HEK293 (cell line): ENCODE data around the gene TACR2.

Source experiments
- CTCF ChIP-seq: fragments of 450-650 bp; formaldehyde crosslinking; IDR thresholded peaks from 2 replicates; pipeline ENCODE4 v1.5.1; 2016; ENCODE audit warnings: missing biosample characterization, missing genetic modification characterization
- KLF7 ChIP-seq: fragments of 450-650 bp; formaldehyde crosslinking; IDR thresholded peaks from 2 replicates; pipeline ENCODE4 v1.5.1; 2016; ENCODE audit warnings: missing biosample characterization, missing genetic modification characterization, borderline replicate concordance
- MYNN ChIP-seq: fragments of 450-650 bp; formaldehyde crosslinking; IDR thresholded peaks from 2 replicates; pipeline ENCODE4 v1.5.1; 2016; ENCODE audit warnings: missing biosample characterization, missing genetic modification characterization, borderline replicate concordance
- PBX3 ChIP-seq: sonication (generic); formaldehyde crosslinking; IDR thresholded peaks from 2 replicates; pipeline ENCODE4 v1.8.1; 2022; ENCODE audit warnings: mild to moderate bottlenecking, moderate library complexity, missing genetic modification reagents
- YY1 ChIP-seq: fragments of 450-650 bp; formaldehyde crosslinking; IDR thresholded peaks from 2 replicates; pipeline ENCODE4 v1.5.1; 2018; ENCODE audit warnings: missing biosample characterization, missing genetic modification characterization
- ZBTB11 ChIP-seq: fragments of 450-650 bp; formaldehyde crosslinking; conservative IDR thresholded peaks from 2 replicates; pipeline ENCODE4 v1.5.1; 2016; ENCODE audit warnings: low read depth, missing biosample characterization, missing genetic modification characterization
- ZIC2 ChIP-seq: fragments of 450-650 bp; formaldehyde crosslinking; IDR thresholded peaks from 2 replicates; pipeline ENCODE4 v1.5.1; 2016; ENCODE audit warnings: missing biosample characterization, missing genetic modification characterization
- ZNF23 ChIP-seq: fragments of 450-650 bp; formaldehyde crosslinking; IDR thresholded peaks from 2 replicates; pipeline ENCODE4 v1.5.1; 2016; ENCODE audit warnings: missing biosample characterization, missing genetic modification characterization, borderline replicate concordance
- ZNF621 ChIP-seq: fragments of 450-650 bp; formaldehyde crosslinking; IDR thresholded peaks from 2 replicates; pipeline ENCODE4 v1.5.1; 2017; ENCODE audit warnings: missing biosample characterization, missing genetic modification characterization
- ZSCAN4 ChIP-seq: fragments of 450-650 bp; formaldehyde crosslinking; IDR thresholded peaks from 2 replicates; pipeline ENCODE4 v1.5.1; 2017; ENCODE audit warnings: missing biosample characterization, missing genetic modification characterization

DNA sequence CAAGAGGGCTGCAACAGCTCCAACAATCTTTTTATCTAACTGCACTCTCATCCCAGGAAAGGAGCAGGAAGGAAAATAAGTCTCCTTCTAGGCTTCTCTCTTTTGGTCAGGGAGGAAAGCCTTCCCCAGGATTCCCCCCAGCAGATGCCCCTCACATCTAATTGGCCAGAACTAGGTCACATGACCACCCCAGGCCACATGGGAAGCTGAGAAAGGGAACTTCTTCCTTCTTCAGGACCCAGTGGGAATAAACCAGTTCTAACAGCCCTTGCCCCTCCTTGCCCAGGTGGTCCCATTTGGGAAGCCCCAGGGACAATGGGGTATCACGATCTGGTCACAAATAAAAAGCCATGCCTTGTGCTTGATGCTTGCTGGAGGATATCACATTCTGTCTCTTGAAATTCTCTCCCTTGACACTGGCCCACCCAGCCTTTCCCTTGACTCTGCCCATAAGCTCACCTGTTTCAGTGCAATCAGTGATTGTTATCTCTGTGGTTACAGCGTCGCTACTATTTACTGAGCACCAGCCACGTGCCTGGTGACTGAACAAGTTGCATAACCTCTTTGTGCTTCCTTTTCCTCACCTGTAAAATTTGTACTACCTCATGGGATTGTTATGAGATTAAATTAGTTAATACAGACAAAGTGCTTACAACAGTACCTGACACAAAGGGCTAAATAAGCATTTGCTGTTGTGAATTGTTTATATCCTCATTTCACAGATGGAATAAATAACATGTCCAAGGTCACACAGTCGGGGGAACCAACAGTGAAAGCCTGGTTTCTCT, 9.0 kb upstream of the TACR2 start:
- no peak for TF ChIP-seq CTCF (tag by site-specific recombination)
- TF ChIP-seq YY1: no peak
- TF ChIP-seq MYNN (tag by site-specific recombination): no peak
- TF ChIP-seq PBX3 (CRISPR knock-in tag): no peak
- TF ChIP-seq ZSCAN4 (tag by site-specific recombination): no peak
- no peak for TF ChIP-seq ZNF621
- TF ChIP-seq ZBTB11 (tag by site-specific recombination): no peak
- TF ChIP-seq ZIC2: no peak
- TF ChIP-seq ZNF23 (tag by site-specific recombination): no peak
- TF ChIP-seq KLF7: no peak
